Erythroblast (primary cell): ENCODE results near the gene CAMTA2.
"Not testable (repeated sequence)": the region's sequence is repeated elsewhere in the genome, so short reads cannot be mapped to it uniquely, and the experiment has no call there.

Experiments
- DNase-seq, 2 experiments: peaks; one replicate each; lab custom pipeline; 2025; lab: John Stamatoyannopoulos, UW
- GATA1 ChIP-seq: IDR thresholded peaks from 2 replicates; pipeline ENCODE4 v1.6.1; 2011; ENCODE audit warnings: low read depth, mild to moderate bottlenecking, control low read depth, low read length, moderate library complexity
- POLR2A ChIP-seq: IDR thresholded peaks from 2 replicates; pipeline ENCODE4 v1.6.1; 2011; ENCODE audit warnings: mild to moderate bottlenecking, low read length

Gene CAMTA2

DNA sequence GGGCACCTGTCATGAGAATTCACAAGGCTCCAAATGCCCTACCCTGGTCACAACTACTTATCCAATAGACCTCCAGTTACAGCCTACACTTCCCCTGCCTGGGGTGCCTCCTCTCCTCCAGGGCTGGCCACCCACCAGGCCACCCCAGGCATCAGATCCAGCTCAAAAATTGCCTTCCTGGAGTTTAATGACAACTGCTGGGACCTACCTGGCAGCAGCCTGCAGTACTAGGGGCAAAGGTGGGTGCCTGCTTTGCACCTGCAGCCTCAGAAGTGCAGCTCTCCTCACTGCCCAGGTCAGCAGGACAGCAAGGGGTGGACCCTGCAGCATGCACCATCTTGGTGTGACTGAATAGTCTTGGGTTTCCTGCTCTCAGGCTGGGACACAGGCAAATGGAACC lies 51.8 kb downstream of the CAMTA2 start:
- no peak for TF ChIP-seq POLR2A
- TF ChIP-seq GATA1, result no peak
- no peak for DNase-seq

DNA sequence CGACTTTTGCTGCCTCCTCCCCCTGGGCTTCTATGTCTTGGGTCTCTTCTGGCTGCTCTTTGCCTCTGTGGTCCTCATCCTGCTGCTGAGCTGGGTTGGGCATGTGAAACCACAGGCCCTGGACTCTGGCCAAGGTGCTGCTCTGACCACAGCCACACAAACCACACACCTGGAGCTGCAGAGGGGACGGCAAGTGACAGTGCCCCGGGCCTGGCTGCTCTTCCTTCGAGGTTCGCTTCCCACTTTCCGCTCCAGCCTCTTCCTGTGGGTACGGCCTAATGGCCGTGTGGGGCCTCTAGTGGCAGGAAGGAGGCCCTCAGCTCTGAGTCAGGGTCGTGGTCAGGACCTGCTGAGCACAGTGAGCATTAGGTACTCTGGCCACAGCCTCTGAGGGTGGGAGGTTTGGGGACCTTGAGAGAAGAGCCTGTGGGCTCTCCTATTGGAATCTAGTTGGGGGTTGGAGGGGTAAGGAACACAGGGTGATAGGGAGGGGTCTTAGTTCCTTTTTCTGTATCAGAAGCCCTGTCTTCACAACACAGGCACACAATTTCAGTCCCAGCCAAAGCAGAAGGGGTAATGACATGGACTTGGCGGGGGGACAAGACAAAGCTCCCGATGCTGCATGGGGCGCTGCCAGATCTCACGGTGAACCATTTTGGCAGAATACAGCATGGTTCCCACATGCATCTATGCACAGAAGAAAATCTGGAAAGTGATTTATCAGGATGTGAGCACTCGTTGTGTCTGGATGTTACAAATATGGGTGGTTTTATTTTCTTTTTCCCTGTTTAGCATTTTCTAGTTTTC lies 53.1 kb downstream of the CAMTA2 start:
- DNase-seq, result no peak
- no peak for TF ChIP-seq GATA1
- TF ChIP-seq POLR2A, result peak; percentile 42

DNA sequence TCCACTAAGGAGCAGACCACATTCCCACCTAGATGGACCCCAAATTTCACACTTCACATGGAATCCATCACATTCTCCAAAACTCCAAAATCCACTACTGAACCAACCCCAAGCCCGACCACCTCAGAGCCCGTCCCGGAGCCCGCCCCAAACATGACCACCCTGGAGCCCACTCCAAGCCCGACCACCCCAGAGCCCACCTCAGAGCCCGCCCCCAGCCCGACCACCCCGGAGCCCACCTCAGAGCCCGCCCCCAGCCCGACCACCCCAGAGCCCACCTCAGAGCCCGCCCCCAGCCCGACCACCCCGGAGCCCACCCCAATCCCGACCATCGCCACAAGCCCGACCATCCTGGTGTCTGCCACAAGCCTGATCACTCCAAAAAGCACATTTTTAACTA lies 53.8 kb downstream of the CAMTA2 start:
- TF ChIP-seq POLR2A, result no peak
- no peak for TF ChIP-seq GATA1
- no peak for DNase-seq

DNA sequence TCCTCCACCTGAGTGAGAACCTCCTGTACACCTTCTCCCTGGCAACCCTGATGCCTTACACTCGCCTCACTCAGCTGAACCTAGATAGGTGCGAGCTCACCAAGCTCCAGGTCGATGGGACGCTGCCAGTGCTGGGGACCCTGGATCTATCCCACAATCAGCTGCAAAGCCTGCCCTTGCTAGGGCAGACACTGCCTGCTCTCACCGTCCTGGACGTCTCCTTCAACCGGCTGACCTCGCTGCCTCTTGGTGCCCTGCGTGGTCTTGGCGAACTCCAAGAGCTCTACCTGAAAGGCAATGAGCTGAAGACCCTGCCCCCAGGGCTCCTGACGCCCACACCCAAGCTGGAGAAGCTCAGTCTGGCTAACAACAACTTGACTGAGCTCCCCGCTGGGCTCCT lies 54.7 kb downstream of the CAMTA2 start:
- no peak for DNase-seq
- TF ChIP-seq GATA1 (no peak), POLR2A (no peak)

DNA sequence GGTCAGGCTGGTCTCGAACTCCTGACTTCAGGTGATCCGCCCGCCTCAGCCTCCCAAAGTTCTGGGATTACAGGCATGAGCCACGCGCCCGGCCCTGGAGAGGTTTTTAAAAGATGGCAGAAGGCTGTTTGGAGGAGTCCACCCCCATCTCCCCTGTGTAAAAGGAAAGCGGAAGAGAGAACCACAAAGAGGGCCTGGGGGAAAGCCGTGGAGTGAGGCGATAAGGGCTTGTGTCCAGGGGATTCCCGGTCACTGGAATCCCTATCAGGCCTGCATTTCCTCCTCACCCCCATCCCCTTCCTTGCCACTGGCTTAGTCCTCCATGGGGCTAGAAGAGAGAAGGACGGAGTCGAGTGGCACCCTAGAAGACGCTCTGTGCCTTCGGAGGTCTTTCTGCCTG lies 55.5 kb downstream of the CAMTA2 start, which contains the start of gene GP1BA:
GP1BA (plus strand) TSS at position 315 of the 400 bp plus-strand sequence. CDS start 328 bp downstream, outside the sequence.
- no peak for DNase-seq
- TF ChIP-seq POLR2A, result no peak
- no peak for TF ChIP-seq GATA1

DNA sequence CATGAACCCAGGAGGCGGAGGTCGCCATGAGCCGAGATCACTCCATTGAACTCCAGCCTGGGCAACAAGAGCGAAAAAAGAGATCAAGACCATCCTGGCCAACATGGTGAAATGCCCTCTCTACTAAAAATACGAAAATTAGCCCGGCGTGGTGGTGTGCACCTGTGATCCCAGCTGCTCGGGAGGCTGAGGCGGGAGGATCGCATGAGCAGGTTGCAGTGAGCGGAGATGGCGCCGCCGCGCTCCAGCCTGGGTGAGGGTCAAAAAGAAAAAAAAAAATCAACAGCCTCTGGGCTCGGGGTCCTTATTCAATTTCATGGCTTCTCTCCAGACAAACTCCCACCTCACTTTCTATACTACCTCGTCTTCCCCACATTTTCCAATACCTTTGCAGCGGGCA lies 58.6 kb downstream of the CAMTA2 start:
- TF ChIP-seq GATA1 (no peak), POLR2A (no peak)
- no peak for DNase-seq

DNA sequence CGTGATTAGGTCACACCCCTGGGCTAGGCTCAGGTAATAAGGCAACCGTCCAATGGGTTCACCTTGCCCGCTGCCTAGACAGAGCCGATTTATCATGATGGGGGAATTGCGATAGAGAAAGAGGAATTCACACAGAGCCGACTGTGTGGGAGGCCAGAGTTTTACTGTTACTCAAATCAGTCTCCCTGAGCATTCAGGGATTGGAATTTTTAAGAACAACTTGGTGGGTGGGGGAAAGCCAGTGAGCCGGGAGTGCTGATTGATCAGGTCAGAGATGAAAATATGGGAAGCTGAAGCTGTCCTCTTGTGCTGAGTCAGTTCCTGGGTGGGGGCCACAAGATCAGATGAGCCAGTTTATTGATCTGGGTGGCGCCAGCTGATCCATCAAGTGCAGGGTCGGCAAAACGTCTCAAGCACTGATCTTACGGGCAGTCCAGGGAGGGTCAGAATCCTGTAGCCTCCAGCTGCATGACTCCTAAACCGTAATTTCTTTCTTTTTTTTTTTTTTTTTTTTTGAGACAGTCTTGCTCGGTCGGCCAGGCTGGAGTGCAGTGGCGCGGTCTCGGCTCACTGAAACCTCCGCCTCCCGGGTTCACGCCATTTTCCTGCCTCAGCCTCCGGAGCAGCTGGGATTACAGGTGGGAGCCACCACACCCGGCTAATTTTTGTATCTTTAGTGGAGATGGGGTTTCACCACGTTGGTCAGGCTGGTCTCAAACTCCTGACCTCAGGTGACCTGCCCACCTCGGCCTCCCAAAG lies 60.7 kb downstream of the CAMTA2 start:
- not testable (repeated sequence) for DNase-seq

DNA sequence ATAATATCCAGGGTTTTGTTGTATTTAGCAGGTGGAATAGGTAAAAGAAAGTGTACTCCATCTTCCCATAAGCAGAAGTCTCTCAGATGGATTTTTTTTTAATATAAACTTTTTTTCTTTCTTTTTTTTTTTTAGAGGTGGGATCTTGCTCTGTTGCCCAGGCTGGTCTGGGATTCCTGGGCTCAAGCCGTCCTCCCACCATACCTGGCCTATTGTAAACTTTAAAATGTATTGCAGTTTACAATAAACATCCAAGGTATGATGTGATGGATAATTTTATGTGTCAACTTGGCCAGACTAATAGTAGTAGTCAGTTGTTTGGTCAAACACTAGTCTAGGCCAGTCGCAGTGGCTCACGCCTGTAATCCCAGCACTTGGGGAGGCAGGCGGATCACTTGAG lies 66.2 kb downstream of the CAMTA2 start:
- no peak for DNase-seq
- no peak for TF ChIP-seq POLR2A
- TF ChIP-seq GATA1, result no peak

DNA sequence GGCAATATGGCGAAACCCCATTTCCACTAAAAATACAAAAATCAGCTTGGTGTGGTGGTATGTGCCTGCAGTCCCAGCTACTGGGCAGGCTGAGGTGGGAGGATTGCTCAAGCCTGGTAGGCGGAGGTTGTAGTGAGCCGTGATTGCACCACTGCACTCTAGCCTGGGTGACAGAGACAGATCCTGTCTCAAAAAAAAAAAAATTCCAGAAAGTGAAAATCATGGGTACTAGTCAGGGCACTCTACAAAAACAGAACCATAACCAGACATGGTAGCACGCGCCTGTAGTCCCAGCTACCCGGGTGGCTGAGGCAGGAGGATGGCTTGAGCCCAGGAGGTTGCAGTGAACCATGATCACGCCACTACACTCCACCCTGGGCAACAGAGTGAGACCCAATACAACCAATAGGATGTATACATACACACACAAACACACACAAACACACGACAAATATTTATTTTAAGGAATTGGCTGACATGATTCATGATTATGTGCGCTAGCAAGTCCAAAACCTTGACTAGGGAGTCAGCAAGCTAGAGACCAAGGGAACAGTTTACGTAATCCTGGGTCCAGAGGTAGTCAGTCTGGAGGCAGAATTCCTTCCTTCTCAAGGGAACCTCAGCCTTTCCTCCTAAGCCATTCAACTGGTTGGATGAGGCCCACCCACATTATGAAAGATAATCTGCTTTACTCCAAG lies 67.0 kb downstream of the CAMTA2 start:
- DNase-seq, result no peak
- TF ChIP-seq GATA1 (no peak), POLR2A (no peak)

DNA sequence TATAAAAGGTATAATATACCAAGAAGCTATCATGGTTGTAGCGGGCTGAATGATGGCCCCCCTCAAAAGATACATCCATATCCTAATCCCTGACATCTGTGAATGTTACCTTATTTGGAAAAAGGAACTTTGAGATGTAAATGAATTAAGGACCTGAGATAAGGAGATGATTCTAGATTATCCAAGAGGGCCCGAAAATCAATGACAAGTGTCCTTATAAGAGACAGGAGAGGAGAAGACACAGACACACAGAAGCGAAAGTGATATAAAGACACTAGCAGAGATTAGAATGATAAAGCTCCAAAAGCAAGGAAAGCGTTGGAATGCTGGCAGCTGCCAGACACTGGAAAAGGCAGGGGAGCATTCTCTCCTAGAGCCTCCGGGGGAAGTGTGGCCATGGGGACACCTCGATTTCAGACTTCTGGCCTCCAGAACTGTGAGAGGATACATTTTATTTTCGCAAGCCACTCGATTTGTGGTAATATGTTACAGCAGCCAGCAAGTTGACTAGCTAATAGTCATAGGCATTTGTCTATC lies 67.9 kb downstream of the CAMTA2 start:
- no peak for DNase-seq
- no peak for TF ChIP-seq GATA1
- TF ChIP-seq POLR2A, result no peak
